ENCODE measurements around the gene PPIE.

Gene PPIE

GRCh38 chr1:39720094-39720999 lies 18.3 kb upstream of the PPIE start:
- DNase-seq (ENCODE audit: low read depth in 2 of 2) = no peak

GRCh38 chr1:39721664-39722063 lies 17.0 kb upstream of the PPIE start:
- DNase-seq (ENCODE audit: low read depth in 2 of 2) = no peak

- no peak for DNase-seq (ENCODE audit: low read depth in 2 of 2)
Measured at GRCh38 chr1:39722495-39722894, 16.2 kb upstream of the PPIE start.

GRCh38 chr1:39726600-39726999 lies 12.1 kb upstream of the PPIE start:
- DNase-seq (ENCODE audit: low read depth in 2 of 2) = no peak

- no peak for DNase-seq (ENCODE audit: low read depth in 2 of 2)
Measured at GRCh38 chr1:39727221-39727931, 11.3 kb upstream of the PPIE start.

- DNase-seq (ENCODE audit: low read depth in 2 of 2) = no peak
Measured at GRCh38 chr1:39727932-39728317, 10.8 kb upstream of the PPIE start.

- no peak for DNase-seq (ENCODE audit: low read depth in 2 of 2)
Measured at GRCh38 chr1:39729030-39729429, 9.7 kb upstream of the PPIE start.

GRCh38 chr1:39729842-39730241 lies 8.8 kb upstream of the PPIE start:
- DNase-seq (ENCODE audit: low read depth in 2 of 2) = no peak

- no peak for DNase-seq (ENCODE audit: low read depth in 2 of 2)
Measured at GRCh38 chr1:39732730-39733129, 6.0 kb upstream of the PPIE start.

- DNase-seq (ENCODE audit: low read depth in 2 of 2) = no peak
Measured at GRCh38 chr1:39733161-39733560, 5.5 kb upstream of the PPIE start.

- no peak for DNase-seq (ENCODE audit: low read depth in 2 of 2)
Measured at GRCh38 chr1:39735731-39736130, 3.0 kb upstream of the PPIE start.

- no peak for DNase-seq (ENCODE audit: low read depth in 2 of 2)
Measured at GRCh38 chr1:39737546-39738169, 1.0 kb upstream of the PPIE start.

GRCh38 chr1:39745016-39745670 lies 6.5 kb downstream of the PPIE start:
- no peak for DNase-seq (ENCODE audit: low read depth in 2 of 2)

GRCh38 chr1:39751595-39751994 lies 12.9 kb downstream of the PPIE start:
- no peak for DNase-seq (ENCODE audit: low read depth in 2 of 2)

GRCh38 chr1:39752703-39753102 lies 14.0 kb downstream of the PPIE start:
- DNase-seq (ENCODE audit: low read depth in 2 of 2) = no peak

- no peak for DNase-seq (ENCODE audit: low read depth in 2 of 2)
Measured at GRCh38 chr1:39753132-39754025, 14.7 kb downstream of the PPIE start.

- DNase-seq (ENCODE audit: low read depth in 2 of 2) = no peak
Measured at GRCh38 chr1:39754026-39754570, 15.4 kb downstream of the PPIE start.

GRCh38 chr1:39754906-39755504 lies 16.3 kb downstream of the PPIE start:
- DNase-seq (ENCODE audit: low read depth in 2 of 2) = no peak

GRCh38 chr1:39755965-39756659 lies 17.4 kb downstream of the PPIE start:
- DNase-seq (ENCODE audit: low read depth in 2 of 2) = no peak

GRCh38 chr1:39757501-39757900 lies 18.8 kb downstream of the PPIE start:
- no peak for DNase-seq (ENCODE audit: low read depth in 2 of 2)
